ENCODE data around the gene PYROXD2. TPM values are rescaled to one million over a fixed set of nuclear protein-coding genes. Genes with fewer than 3 reads are reported as not detected.

The PYROXD2 gene
- total and polyA plus RNA-seq, 10 of the 15 experiments (the other 5 are each of a cell fraction or from before 2014, with no cell fraction given) = 4.8 to 15.8 (median 11.1) TPM

GRCh38 chr10:98400482-98400881 is 14.5 kb downstream of the PYROXD2 start (continued):
- no peak for TF ChIP-seq ZBTB40 (IDR thresholded peaks at IDR 0.05; ENCODE audit: borderline replicate concordance)
- TF ChIP-seq FOXM1 (IDR thresholded peaks at IDR 0.05; ENCODE audit: low read depth, low read length) = no peak
- no peak for TF ChIP-seq ZNF217 (IDR thresholded peaks at IDR 0.05)
- no peak for TF ChIP-seq REST (IDR thresholded peaks at IDR 0.05; ENCODE audit: low read depth, low read length)

- Histone ChIP-seq H2AFZ (ENCODE audit: control insufficient read depth, low read depth, low read length) (no peak overlapping the region), H3K36me3 (ENCODE audit: control insufficient read depth in 2 of 2, insufficient read depth in 2 of 2, low read length in 1 of 2) (no peaks in the 10 kb centered on the region), H3K4me1 (ENCODE audit: control insufficient read depth, insufficient read depth, low read length) (peaks cover 14% of the 10 kb centered on the region), H4K20me1 (ENCODE audit: control insufficient read depth, insufficient read depth) (no peaks in the 10 kb centered on the region), H3K4me2 (ENCODE audit: control insufficient read depth, insufficient read depth) (no peak overlapping the region), H3K9ac (ENCODE audit: control insufficient read depth, insufficient read depth, low read length) (no peak overlapping the region), H3K27me3 (replicated peaks in 1 of 2; ENCODE audit: control insufficient read depth in 2 of 2, insufficient read depth in 2 of 2, low read length in 1 of 2) (no peaks in the 10 kb centered on the region), H3K79me2 (ENCODE audit: control insufficient read depth, insufficient read depth, low read length) (no peaks in the 10 kb centered on the region), H3K27ac (ENCODE audit: control insufficient read depth, insufficient read depth) (no peak overlapping the region), H3K4me3 (no peak overlapping the region), H3K9me3 (replicated peaks; ENCODE audit: control insufficient read depth, insufficient read depth, low read length) (no peaks in the 10 kb centered on the region)
- intact Hi-C loops (cut with micrococcal nuclease; ENCODE audit: unreplicated experiment) = no loop called here
- in situ Hi-C loops (cut with MboI) = no loop called here
- ATAC-seq (no peak), DNase-seq (ENCODE audit: low read depth, low spot score) (no peak), FAIRE-seq (no peak)
- SMC1A ChIA-PET (ENCODE audit: uncharacterized antibody, unreplicated experiment) = no interaction called here
- 65% methylated on average over 9 of the region's 9 CpGs for WGBS (ENCODE audit: insufficient coverage, insufficient replicate concordance, low lambda C conversion rate, missing lambda C conversion rate)
- BruUV-seq (replicated peaks) = no TSS peak
- RAD21 ChIA-PET (ENCODE audit: unreplicated experiment) = no interaction called here
- POLR2A ChIA-PET = no interaction called here
- CTCF ChIA-PET = no interaction called here
- TF ChIP-seq CBX3 (IDR thresholded peaks at IDR 0.05; ENCODE audit: borderline replicate concordance, low read depth) = no peak
- no peak for TF ChIP-seq NR2C2 (IDR thresholded peaks at IDR 0.05; ENCODE audit: borderline replicate concordance, control insufficient read depth, insufficient read length, low read depth)
- TF ChIP-seq BHLHE40 (IDR thresholded peaks at IDR 0.05; ENCODE audit: borderline replicate concordance in 1 of 2, low read depth in 2 of 2, low read length in 1 of 2) = no peak
- no peak for TF ChIP-seq CREB1 (IDR thresholded peaks at IDR 0.05; ENCODE audit: low read depth)
- no peak for TF ChIP-seq IKZF1 (conservative IDR thresholded peaks at IDR 0.05)
- no peak for TF ChIP-seq ZNF687 (IDR thresholded peaks at IDR 0.05)
- no peak for TF ChIP-seq BCL11A (IDR thresholded peaks at IDR 0.05; ENCODE audit: low read depth, low read length)
- no peak for TF ChIP-seq ASH2L (IDR thresholded peaks at IDR 0.05; ENCODE audit: borderline replicate concordance, low read depth)
Observed at GRCh38 chr10:98399784-98400183, 15.2 kb downstream of the PYROXD2 start.

All from GM12878 (cell line).